ENCODE results near the gene ASB3.

ASB3 gene

DNA sequence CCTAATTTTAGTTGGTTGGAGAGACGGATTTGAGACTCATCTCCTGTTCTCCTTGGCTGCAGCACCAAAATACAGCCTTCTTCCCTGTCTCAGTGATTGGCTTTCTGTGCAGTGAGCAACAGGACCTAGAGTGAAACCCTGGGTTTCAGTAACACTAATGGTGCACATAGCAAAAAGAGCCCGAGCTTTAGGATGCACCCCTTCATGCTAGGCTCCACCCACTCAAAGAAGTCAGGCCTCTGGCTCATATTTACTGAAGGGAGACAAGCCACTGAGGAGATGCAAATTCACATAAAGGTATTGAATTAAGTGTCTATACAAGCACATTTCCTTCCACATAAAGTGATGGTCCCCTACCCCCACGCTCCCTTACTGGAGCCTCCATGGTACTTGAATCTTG, 151.1 kb downstream of the ASB3 start:
- Histone ChIP-seq H3K4me3 (ENCODE audit: low read depth, low read length) (no peak overlapping the region), H3K4me1 (ENCODE audit: control insufficient read depth, insufficient read depth, low read length) (no peaks in the 10 kb centered on the region)

GRCh38 chr2:53633441-53633840, 153.3 kb downstream of the ASB3 start:
- no peaks in the 10 kb centered on the region for H3K36me3 ChIP-seq (ENCODE audit: control insufficient read depth, insufficient read depth, low read length)
- no peak overlapping the region for H3K4me3 ChIP-seq (ENCODE audit: low read depth, low read length)
- H3K9me3 ChIP-seq (ENCODE audit: control insufficient read depth, insufficient read depth, low read length) = no peaks in the 10 kb centered on the region
- H3K9ac ChIP-seq (ENCODE audit: low read depth, low read length) = no peak overlapping the region
- H3K27me3 ChIP-seq (ENCODE audit: control insufficient read depth, insufficient read depth, low read length) = no peaks in the 10 kb centered on the region
- H3K4me1 ChIP-seq (ENCODE audit: control insufficient read depth, insufficient read depth, low read length) = no peaks in the 10 kb centered on the region

More for the DNA sequence above, 151.1 kb downstream of the ASB3 start:
- no peak overlapping the region for H3K9ac ChIP-seq (ENCODE audit: low read depth, low read length)
- H3K9me3 ChIP-seq (ENCODE audit: control insufficient read depth, insufficient read depth, low read length) = no peaks in the 10 kb centered on the region
- H3K36me3 ChIP-seq (ENCODE audit: control insufficient read depth, insufficient read depth, low read length) = no peaks in the 10 kb centered on the region
- no peaks in the 10 kb centered on the region for H3K27me3 ChIP-seq (ENCODE audit: control insufficient read depth, insufficient read depth, low read length)

DNA sequence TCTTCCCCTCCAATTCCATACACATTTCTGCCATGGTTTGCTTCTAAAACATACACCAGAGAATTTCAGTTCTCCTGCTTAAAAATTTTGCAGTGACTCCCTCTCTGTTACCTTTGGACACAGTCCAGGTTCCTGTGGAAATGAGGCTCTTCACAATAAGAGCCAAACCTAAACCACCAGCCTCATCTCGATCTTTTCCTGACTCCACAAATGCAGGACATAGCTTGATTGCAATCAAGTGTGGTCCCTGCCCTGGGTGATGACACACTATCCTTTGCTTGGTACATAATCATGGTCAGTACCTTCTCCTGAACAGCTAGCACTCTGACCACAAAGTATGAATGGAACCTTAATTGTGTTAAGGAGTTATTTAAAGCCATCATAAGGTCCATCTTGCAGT, 154.0 kb downstream of the ASB3 start:
- Histone ChIP-seq H3K9ac (ENCODE audit: low read depth, low read length) (no peak overlapping the region), H3K4me3 (ENCODE audit: low read depth, low read length) (no peak overlapping the region), H3K36me3 (ENCODE audit: control insufficient read depth, insufficient read depth, low read length) (no peaks in the 10 kb centered on the region), H3K4me1 (ENCODE audit: control insufficient read depth, insufficient read depth, low read length) (no peaks in the 10 kb centered on the region), H3K27me3 (ENCODE audit: control insufficient read depth, insufficient read depth, low read length) (no peaks in the 10 kb centered on the region), H3K9me3 (ENCODE audit: control insufficient read depth, insufficient read depth, low read length) (no peaks in the 10 kb centered on the region)

- H3K4me3 ChIP-seq (ENCODE audit: low read depth, low read length) = no peak overlapping the region
- no peak overlapping the region for H3K9ac ChIP-seq (ENCODE audit: low read depth, low read length)
- H3K9me3 ChIP-seq (ENCODE audit: control insufficient read depth, insufficient read depth, low read length) = no peaks in the 10 kb centered on the region
- H3K4me1 ChIP-seq (ENCODE audit: control insufficient read depth, insufficient read depth, low read length) = no peaks in the 10 kb centered on the region
- H3K36me3 ChIP-seq (ENCODE audit: control insufficient read depth, insufficient read depth, low read length) = no peaks in the 10 kb centered on the region
- no peaks in the 10 kb centered on the region for H3K27me3 ChIP-seq (ENCODE audit: control insufficient read depth, insufficient read depth, low read length)
These were observed 154.7 kb downstream of the ASB3 start for GRCh38 chr2:53632126-53632460.

- Histone ChIP-seq H3K9me3 (ENCODE audit: control insufficient read depth, insufficient read depth, low read length) (no peaks in the 10 kb centered on the region), H3K4me1 (ENCODE audit: control insufficient read depth, insufficient read depth, low read length) (no peaks in the 10 kb centered on the region), H3K36me3 (ENCODE audit: control insufficient read depth, insufficient read depth, low read length) (no peaks in the 10 kb centered on the region), H3K27me3 (ENCODE audit: control insufficient read depth, insufficient read depth, low read length) (no peaks in the 10 kb centered on the region), H3K9ac (ENCODE audit: low read depth, low read length) (no peak overlapping the region), H3K4me3 (ENCODE audit: low read depth, low read length) (no peak overlapping the region)
These were observed 155.2 kb downstream of the ASB3 start for GRCh38 chr2:53631313-53632125.

DNA sequence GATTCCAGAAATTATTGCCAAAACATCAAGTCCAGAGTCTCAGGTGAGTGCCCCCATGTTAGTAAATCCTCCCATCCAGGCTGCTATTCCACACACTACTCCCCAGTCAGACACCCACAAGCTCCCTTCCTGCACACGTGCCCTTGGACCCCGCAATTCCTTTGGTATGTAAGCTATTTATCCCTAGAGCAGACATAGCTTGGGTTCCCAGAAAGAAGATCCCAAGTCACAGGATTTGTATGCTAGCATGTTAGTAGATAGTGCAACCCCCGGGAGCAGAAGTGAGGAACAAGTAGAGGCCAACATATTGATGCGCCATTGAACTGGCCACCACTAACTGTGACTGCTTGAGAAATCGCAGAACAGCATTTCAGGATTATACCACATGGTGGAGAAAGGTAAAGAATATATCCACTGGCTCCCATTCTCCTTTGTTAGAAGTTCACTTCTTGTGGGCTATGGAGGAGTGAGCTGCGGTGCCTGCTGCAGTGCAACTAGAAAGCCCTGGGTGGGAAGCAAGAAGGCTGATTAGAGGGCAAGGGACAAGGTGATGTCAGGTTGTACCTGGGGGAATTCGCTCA, 156.6 kb downstream of the ASB3 start:
- Histone ChIP-seq H3K9ac (ENCODE audit: low read depth, low read length) (no peak overlapping the region), H3K9me3 (ENCODE audit: control insufficient read depth, insufficient read depth, low read length) (no peaks in the 10 kb centered on the region), H3K4me3 (ENCODE audit: low read depth, low read length) (no peak overlapping the region), H3K36me3 (ENCODE audit: control insufficient read depth, insufficient read depth, low read length) (no peaks in the 10 kb centered on the region), H3K4me1 (ENCODE audit: control insufficient read depth, insufficient read depth, low read length) (no peaks in the 10 kb centered on the region), H3K27me3 (ENCODE audit: control insufficient read depth, insufficient read depth, low read length) (no peaks in the 10 kb centered on the region)

GRCh38 chr2:53629501-53629900, 157.3 kb downstream of the ASB3 start:
- Histone ChIP-seq H3K36me3 (ENCODE audit: control insufficient read depth, insufficient read depth, low read length) (no peaks in the 10 kb centered on the region), H3K4me1 (ENCODE audit: control insufficient read depth, insufficient read depth, low read length) (no peaks in the 10 kb centered on the region), H3K27me3 (ENCODE audit: control insufficient read depth, insufficient read depth, low read length) (no peaks in the 10 kb centered on the region), H3K9ac (ENCODE audit: low read depth, low read length) (no peak overlapping the region), H3K4me3 (ENCODE audit: low read depth, low read length) (no peak overlapping the region), H3K9me3 (ENCODE audit: control insufficient read depth, insufficient read depth, low read length) (no peaks in the 10 kb centered on the region)

DNA sequence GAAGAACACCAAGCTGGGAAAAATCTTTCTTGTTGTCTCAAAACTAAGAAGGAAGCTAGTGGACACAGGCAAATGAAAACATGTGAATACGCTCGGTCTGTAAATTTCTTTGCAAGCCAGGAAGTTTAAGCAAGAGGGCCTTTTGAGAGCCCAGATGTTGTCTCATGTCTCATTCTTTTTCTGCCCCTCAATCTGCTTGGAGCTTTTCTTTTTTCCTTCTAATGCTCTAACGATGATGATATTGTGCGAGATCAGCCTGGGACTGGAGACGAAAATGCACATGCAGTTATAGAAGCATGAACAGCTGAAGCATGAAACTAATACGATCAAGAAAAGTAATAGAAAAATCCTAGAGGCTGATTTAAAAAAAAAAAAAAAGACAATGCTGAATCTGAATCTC, 157.8 kb downstream of the ASB3 start:
- Histone ChIP-seq H3K27me3 (ENCODE audit: control insufficient read depth, insufficient read depth, low read length) (no peaks in the 10 kb centered on the region), H3K9ac (ENCODE audit: low read depth, low read length) (no peak overlapping the region), H3K4me3 (ENCODE audit: low read depth, low read length) (no peak overlapping the region), H3K9me3 (ENCODE audit: control insufficient read depth, insufficient read depth, low read length) (no peaks in the 10 kb centered on the region), H3K36me3 (ENCODE audit: control insufficient read depth, insufficient read depth, low read length) (no peaks in the 10 kb centered on the region), H3K4me1 (ENCODE audit: control insufficient read depth, insufficient read depth, low read length) (no peaks in the 10 kb centered on the region)

DNA sequence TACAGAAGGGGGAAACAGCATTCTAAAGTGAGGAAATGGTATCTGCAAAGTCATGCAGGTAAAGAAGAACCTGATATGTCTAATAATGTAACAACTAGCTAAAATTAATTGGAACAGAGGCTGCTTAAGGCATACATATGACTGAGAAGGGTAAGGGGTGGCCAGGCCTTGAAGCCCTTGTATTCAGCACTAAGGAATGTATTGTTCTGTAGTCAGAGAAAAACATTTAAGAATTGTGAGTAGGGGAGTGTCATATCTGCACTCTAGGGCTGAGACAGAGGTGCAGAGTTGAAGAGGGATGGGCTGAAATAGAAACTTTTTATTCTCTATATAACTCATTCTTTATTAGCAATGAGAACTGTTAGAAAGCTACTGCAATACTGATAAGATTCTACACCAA, 164.6 kb downstream of the ASB3 start:
- Histone ChIP-seq H3K9ac (ENCODE audit: low read depth, low read length) (no peak overlapping the region), H3K9me3 (ENCODE audit: control insufficient read depth, insufficient read depth, low read length) (no peaks in the 10 kb centered on the region), H3K4me1 (ENCODE audit: control insufficient read depth, insufficient read depth, low read length) (no peaks in the 10 kb centered on the region), H3K27me3 (ENCODE audit: control insufficient read depth, insufficient read depth, low read length) (no peaks in the 10 kb centered on the region), H3K36me3 (ENCODE audit: control insufficient read depth, insufficient read depth, low read length) (no peaks in the 10 kb centered on the region), H3K4me3 (ENCODE audit: low read depth, low read length) (no peak overlapping the region)

GRCh38 chr2:53620981-53621380, 165.8 kb downstream of the ASB3 start:
- Histone ChIP-seq H3K4me3 (ENCODE audit: low read depth, low read length) (no peak overlapping the region), H3K4me1 (ENCODE audit: control insufficient read depth, insufficient read depth, low read length) (no peaks in the 10 kb centered on the region), H3K9me3 (ENCODE audit: control insufficient read depth, insufficient read depth, low read length) (no peaks in the 10 kb centered on the region), H3K36me3 (ENCODE audit: control insufficient read depth, insufficient read depth, low read length) (no peaks in the 10 kb centered on the region), H3K27me3 (ENCODE audit: control insufficient read depth, insufficient read depth, low read length) (no peaks in the 10 kb centered on the region), H3K9ac (ENCODE audit: low read depth, low read length) (no peak overlapping the region)

Data from iPS-15b (cell line).